Progenitor cell of endocrine pancreas (in vitro differentiated cells): ENCODE data around the gene LRRC36. TPM values are rescaled to one million over a fixed set of nuclear protein-coding genes. Genes with fewer than 3 reads are reported as not detected.

Experiments
- DNase-seq: peaks from one replicate; pipeline ENCODE4 v3.0.0; 2021; ENCODE audit warnings: low spot score; ENCODE audit not compliant: unreplicated experiment
- H3K27ac Mint-ChIP-seq: 2 replicates; pipeline ENCODE4 v1.8.0; 2021; ENCODE audit warnings: mild to moderate bottlenecking, moderate library complexity, mixed read lengths
- H3K27me3 Mint-ChIP-seq: 2 replicates; pipeline ENCODE4 v1.8.0; 2021; ENCODE audit warnings: mixed read lengths
- H3K36me3 Mint-ChIP-seq: 2 replicates; pipeline ENCODE4 v1.8.0; 2022; ENCODE audit warnings: mixed read lengths; ENCODE audit not compliant: insufficient read depth
- H3K4me1 Mint-ChIP-seq: 2 replicates; pipeline ENCODE4 v1.8.0; 2021; ENCODE audit warnings: low read depth, mixed read lengths
- H3K4me3 Mint-ChIP-seq: 2 replicates; pipeline ENCODE4 v1.8.0; 2021; ENCODE audit warnings: low read depth, mild to moderate bottlenecking, moderate library complexity, mixed read lengths
- H3K9me3 Mint-ChIP-seq: 2 replicates; pipeline ENCODE4 v1.8.0; 2021; ENCODE audit warnings: low read depth, mixed read lengths
- CTCF ChIP-seq: fragments of 200-600 bp; sonication (generic); IDR thresholded peaks from one replicate; pipeline ENCODE4 v1.5.0; 2021; ENCODE audit warnings: antibody characterized with exemption, mild to moderate bottlenecking; ENCODE audit not compliant: unreplicated experiment
- total RNA-seq: library from RNA; stranded (reverse); gene quantifications from 2 replicates; pipeline ENCODE4 v1.2.1, GENCODE V29; 2021

The LRRC36 gene
- total RNA-seq, 1 donor from 2014 or later = 1.6 TPM

DNA sequence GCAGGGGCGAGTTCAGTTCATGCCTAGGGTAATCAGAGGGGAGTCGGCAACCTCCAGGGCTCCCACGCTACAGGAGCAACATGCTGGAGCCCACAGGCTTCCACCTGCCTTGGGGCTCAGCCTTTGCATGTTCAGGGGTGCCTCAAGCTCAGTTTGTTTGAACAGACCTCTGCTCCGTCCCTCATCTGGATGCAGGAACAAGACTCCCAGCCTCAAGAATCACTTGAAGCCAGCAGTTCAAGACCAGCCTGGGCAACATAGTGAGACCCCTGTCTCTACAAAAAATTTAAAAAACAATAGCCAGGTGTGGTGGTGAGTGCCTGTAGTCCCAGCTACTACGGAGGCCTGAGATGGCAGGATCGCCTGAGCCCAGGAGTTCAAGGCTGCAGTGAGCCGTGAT is 99.4 kb downstream of the LRRC36 start:
- TF ChIP-seq CTCF = no peak
- Mint-ChIP-seq H3K27me3 (peaks cover 55% of the 10 kb centered on the region), H3K4me3 (no peak overlapping the region), H3K4me1 (peaks cover 15% of the 10 kb centered on the region), H3K9me3 (no peaks in the 10 kb centered on the region), H3K36me3 (no peaks in the 10 kb centered on the region), H3K27ac (no peak overlapping the region)
- no peak for DNase-seq

DNA sequence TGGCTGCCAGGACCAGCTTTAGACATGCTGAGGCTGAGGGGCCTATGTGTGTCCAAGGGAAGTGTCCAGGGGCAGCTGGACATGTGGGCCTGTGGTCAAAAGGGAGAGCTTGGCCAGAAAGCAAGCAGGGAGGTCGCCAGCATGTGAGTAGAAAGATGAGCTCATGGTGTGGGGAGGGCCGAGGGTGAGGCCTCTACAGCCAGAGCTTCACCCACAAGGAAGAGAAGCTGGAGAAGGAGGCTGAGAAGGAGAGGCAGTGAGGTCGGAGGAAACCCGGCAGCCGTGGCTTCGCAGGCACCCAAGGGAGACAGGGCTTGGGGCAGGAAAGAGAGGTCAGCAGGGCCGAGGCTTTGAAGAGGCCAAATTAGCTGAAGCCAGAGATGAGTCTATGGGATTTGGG is 100.3 kb downstream of the LRRC36 start:
- H3K4me1 Mint-ChIP-seq = peaks cover 15% of the 10 kb centered on the region
- peaks cover 55% of the 10 kb centered on the region for H3K27me3 Mint-ChIP-seq
- no peaks in the 10 kb centered on the region for H3K9me3 Mint-ChIP-seq
- H3K27ac Mint-ChIP-seq = no peak overlapping the region
- no peak overlapping the region for H3K4me3 Mint-ChIP-seq
- H3K36me3 Mint-ChIP-seq = no peaks in the 10 kb centered on the region
- no peak for DNase-seq
- TF ChIP-seq CTCF = no peak

- Mint-ChIP-seq H3K27me3 (peaks cover 49% of the 10 kb centered on the region), H3K4me3 (no peak overlapping the region), H3K9me3 (no peaks in the 10 kb centered on the region), H3K27ac (no peak overlapping the region), H3K4me1 (peaks cover 21% of the 10 kb centered on the region), H3K36me3 (no peaks in the 10 kb centered on the region)
- peak; percentile 68 for DNase-seq
- peak; percentile 87 for TF ChIP-seq CTCF
Measured at GRCh38 chr16:67428146-67428731, 101.6 kb downstream of the LRRC36 start.

- no peak for DNase-seq
- Mint-ChIP-seq H3K27ac (no peak overlapping the region), H3K4me3 (peak overlapping the region; percentile 63), H3K27me3 (peaks cover 40% of the 10 kb centered on the region), H3K36me3 (no peaks in the 10 kb centered on the region), H3K9me3 (no peaks in the 10 kb centered on the region), H3K4me1 (peaks cover 22% of the 10 kb centered on the region)
- TF ChIP-seq CTCF = no peak
Measured at GRCh38 chr16:67429053-67429798, 102.6 kb downstream of the LRRC36 start.

GRCh38 chr16:67429799-67430503 is 103.3 kb downstream of the LRRC36 start:
- peak overlapping the region; percentile 94 for H3K27ac Mint-ChIP-seq
- no peaks in the 10 kb centered on the region for H3K36me3 Mint-ChIP-seq
- H3K9me3 Mint-ChIP-seq = no peaks in the 10 kb centered on the region
- H3K4me3 Mint-ChIP-seq = peak overlapping the region; percentile 78
- TF ChIP-seq CTCF = no peak
- peaks cover 19% of the 10 kb centered on the region for H3K4me1 Mint-ChIP-seq
- H3K27me3 Mint-ChIP-seq = peaks cover 37% of the 10 kb centered on the region
- no peak for DNase-seq
